Hypothalamus (tissue), 51 donors: Measurements from ENCODE around the gene EFHD1.
A peak's percentile ranks its signal among the peaks of the same experiment; 100 is the strongest.

Source experiments
- DNase-seq, 51 donors: peaks; one replicate each; lab custom pipeline; 2025; lab: John Stamatoyannopoulos, UW

EFHD1 gene

GRCh38 chr2:232633413-232634205 lies at the start of gene EFHD1:
Gene EFHD1 (plus strand): TSS chr2:232633604. CDS start chr2:232633705, 101 bp downstream.
- peak in 49 of 51 donors; percentile 45 to 93 (median 80) for DNase-seq

- no peak for DNase-seq
These were observed 49.2 kb upstream of the EFHD1 start for GRCh38 chr2:232584238-232584637.

GRCh38 chr2:232586943-232587505 lies 46.4 kb upstream of the EFHD1 start:
- DNase-seq, result no peak

GRCh38 chr2:232587512-232587911 lies 45.9 kb upstream of the EFHD1 start:
- no peak for DNase-seq

GRCh38 chr2:232588031-232588430 lies 45.4 kb upstream of the EFHD1 start:
- no peak for DNase-seq

- peak in 15 of 51 donors; percentile 6 to 51 (median 32) for DNase-seq
These were observed 44.5 kb upstream of the EFHD1 start for GRCh38 chr2:232588680-232589585.

GRCh38 chr2:232592772-232593395 lies 40.5 kb upstream of the EFHD1 start:
- DNase-seq, result peak in 1 of 51 donors; percentile 21

- DNase-seq, result no peak
These were observed 39.4 kb upstream of the EFHD1 start for GRCh38 chr2:232593982-232594381.

- DNase-seq, result no peak
These were observed 35.9 kb upstream of the EFHD1 start for GRCh38 chr2:232597362-232598079.

GRCh38 chr2:232598293-232598692 lies 35.1 kb upstream of the EFHD1 start:
- DNase-seq, result no peak

- no peak for DNase-seq
These were observed 33.2 kb upstream of the EFHD1 start for GRCh38 chr2:232600053-232600773.

GRCh38 chr2:232603283-232603682 lies 30.1 kb upstream of the EFHD1 start:
- DNase-seq, result no peak

GRCh38 chr2:232604535-232604934 lies 28.9 kb upstream of the EFHD1 start:
- no peak for DNase-seq

- no peak for DNase-seq
These were observed 26.4 kb upstream of the EFHD1 start for GRCh38 chr2:232607011-232607410.

- DNase-seq, result no peak
These were observed 23.8 kb upstream of the EFHD1 start for GRCh38 chr2:232609607-232610006.

GRCh38 chr2:232610081-232610480 lies 23.3 kb upstream of the EFHD1 start:
- no peak for DNase-seq

- no peak for DNase-seq
These were observed 22.3 kb upstream of the EFHD1 start for GRCh38 chr2:232611061-232611460.

- DNase-seq, result peak in 40 of 51 donors; percentile 8 to 85 (median 52)
These were observed 21.7 kb upstream of the EFHD1 start for GRCh38 chr2:232611559-232612218.
